ENCODE results near the gene TNS3.
A peak's percentile ranks its signal among the peaks of the same experiment; 100 is the strongest.

The TNS3 gene

GRCh38 chr7:47325337-47325736 is 256.6 kb downstream of the TNS3 start:
- WGBS = 88% methylated on average over 6 of the region's 6 CpGs
- H3K36me3 ChIP-seq (ENCODE audit: control insufficient read depth in 1 of 2, insufficient read depth in 2 of 2, low read depth in 1 of 2, low read length in 2 of 2) = peaks cover 4 to 32% of the 10 kb centered on the region in 2 experiments

GRCh38 chr7:47323904-47324303 is 258.0 kb downstream of the TNS3 start:
- Histone ChIP-seq H3K18ac (ENCODE audit: low read depth in 1 of 2, low read length in 2 of 2) (no peak overlapping the region), H4K91ac (ENCODE audit: low read length) (no peak overlapping the region), H2BK12ac (ENCODE audit: low read length in 2 of 2) (no peak overlapping the region), H3K36me3 (ENCODE audit: control insufficient read depth in 1 of 2, insufficient read depth in 2 of 2, low read depth in 1 of 2, low read length in 2 of 2) (peaks cover 4 to 31% of the 10 kb centered on the region in 2 experiments), H3K14ac (ENCODE audit: low read length in 2 of 2) (no peak overlapping the region), H3K79me1 (replicated peaks; ENCODE audit: low read length, poor library complexity, severe bottlenecking) (peaks cover 29% of the 10 kb centered on the region), H2AFZ (ENCODE audit: low read depth, low read length) (no peak overlapping the region), H3K27me3 (ENCODE audit: control insufficient read depth in 1 of 2, insufficient read depth in 1 of 2, low read length in 2 of 2) (no peaks in the 10 kb centered on the region), H2BK5ac (ENCODE audit: low read depth, low read length, poor library complexity, severe bottlenecking) (no peak overlapping the region), H3K4ac (ENCODE audit: low read depth in 1 of 2, low read length in 2 of 2) (no peak overlapping the region), H3K9me3 (ENCODE audit: control insufficient read depth, low read length) (peaks cover 8% of the 10 kb centered on the region), H3K23ac (ENCODE audit: low read length in 2 of 2) (no peak overlapping the region), H3K4me2 (ENCODE audit: low read length, poor library complexity, severe bottlenecking) (no peak overlapping the region), H3K4me1 (ENCODE audit: control insufficient read depth, insufficient read depth, low read depth, low read length) (peaks cover 27% of the 10 kb centered on the region), H3K27ac (ENCODE audit: low read length, poor library complexity, severe bottlenecking) (no peak overlapping the region), H4K8ac (ENCODE audit: low read length) (no peak overlapping the region), H2BK15ac (ENCODE audit: low read depth, poor library complexity, severe bottlenecking) (no peak overlapping the region), H3K9ac (ENCODE audit: low read length) (no peak overlapping the region), H2AK5ac (ENCODE audit: low read length, severe bottlenecking) (no peak overlapping the region), H2BK120ac (ENCODE audit: low read depth, low read length) (no peak overlapping the region), H3K4me3 (ENCODE audit: insufficient read depth in 1 of 2, low read depth in 1 of 2, low read length in 2 of 2) (no peak overlapping the region)
- 100% methylated on average over 3 of the region's 4 CpGs for WGBS
- no peak for DNase-seq

More at GRCh38 chr7:47325337-47325736, 256.6 kb downstream of the TNS3 start:
- Histone ChIP-seq H3K9ac (ENCODE audit: low read length) (no peak overlapping the region), H3K14ac (ENCODE audit: low read length in 2 of 2) (peak overlapping the region in 1 of 2 experiments; percentile 42), H3K4me3 (ENCODE audit: insufficient read depth in 1 of 2, low read depth in 1 of 2, low read length in 2 of 2) (no peak overlapping the region), H2AFZ (ENCODE audit: low read depth, low read length) (no peak overlapping the region), H4K8ac (ENCODE audit: low read length) (peak overlapping the region; percentile 19), H3K18ac (ENCODE audit: low read depth in 1 of 2, low read length in 2 of 2) (peak overlapping the region in 1 of 2 experiments; percentile 64), H3K27me3 (ENCODE audit: control insufficient read depth in 1 of 2, insufficient read depth in 1 of 2, low read length in 2 of 2) (peaks cover 0 to 3% of the 10 kb centered on the region in 2 experiments), H2BK15ac (ENCODE audit: low read depth, poor library complexity, severe bottlenecking) (no peak overlapping the region), H3K4ac (ENCODE audit: low read depth in 1 of 2, low read length in 2 of 2) (peak overlapping the region in 1 of 2 experiments; percentile 71), H3K4me1 (ENCODE audit: control insufficient read depth, insufficient read depth, low read depth, low read length) (peaks cover 34% of the 10 kb centered on the region), H2BK12ac (ENCODE audit: low read length in 2 of 2) (no peak overlapping the region), H3K23ac (ENCODE audit: low read length in 2 of 2) (peak overlapping the region in 1 of 2 experiments; percentile 87), H2AK5ac (ENCODE audit: low read length, severe bottlenecking) (no peak overlapping the region), H3K9me3 (ENCODE audit: control insufficient read depth, low read length) (peaks cover 6% of the 10 kb centered on the region), H2BK120ac (ENCODE audit: low read depth, low read length) (no peak overlapping the region), H4K91ac (ENCODE audit: low read length) (no peak overlapping the region), H3K4me2 (ENCODE audit: low read length, poor library complexity, severe bottlenecking) (no peak overlapping the region), H3K27ac (ENCODE audit: low read length, poor library complexity, severe bottlenecking) (no peak overlapping the region), H2BK5ac (ENCODE audit: low read depth, low read length, poor library complexity, severe bottlenecking) (no peak overlapping the region), H3K79me1 (replicated peaks; ENCODE audit: low read length, poor library complexity, severe bottlenecking) (peaks cover 31% of the 10 kb centered on the region)
- DNase-seq = no peak

- no peak overlapping the region for H3K23ac ChIP-seq (ENCODE audit: low read length in 2 of 2)
- peaks cover 8% of the 10 kb centered on the region for H3K9me3 ChIP-seq (ENCODE audit: control insufficient read depth, low read length)
- no peak overlapping the region for H2BK120ac ChIP-seq (ENCODE audit: low read depth, low read length)
- no peak overlapping the region for H3K4ac ChIP-seq (ENCODE audit: low read depth in 1 of 2, low read length in 2 of 2)
- H4K8ac ChIP-seq (ENCODE audit: low read length) = peak overlapping the region; percentile 10
- H3K36me3 ChIP-seq (ENCODE audit: control insufficient read depth in 1 of 2, insufficient read depth in 2 of 2, low read depth in 1 of 2, low read length in 2 of 2) = peaks cover 4 to 38% of the 10 kb centered on the region in 2 experiments
- H2AK5ac ChIP-seq (ENCODE audit: low read length, severe bottlenecking) = no peak overlapping the region
- peak overlapping the region; percentile 9 for H4K91ac ChIP-seq (ENCODE audit: low read length)
- no peak overlapping the region for H3K4me3 ChIP-seq (ENCODE audit: insufficient read depth in 1 of 2, low read depth in 1 of 2, low read length in 2 of 2)
- H2BK12ac ChIP-seq (ENCODE audit: low read length in 2 of 2) = no peak overlapping the region
- 98% methylated on average over 11 of the region's 11 CpGs for WGBS
- no peak overlapping the region for H3K9ac ChIP-seq (ENCODE audit: low read length)
- H3K4me2 ChIP-seq (ENCODE audit: low read length, poor library complexity, severe bottlenecking) = no peak overlapping the region
- no peaks in the 10 kb centered on the region for H3K27me3 ChIP-seq (ENCODE audit: control insufficient read depth in 1 of 2, insufficient read depth in 1 of 2, low read length in 2 of 2)
- no peak overlapping the region for H3K14ac ChIP-seq (ENCODE audit: low read length in 2 of 2)
- H3K4me1 ChIP-seq (ENCODE audit: control insufficient read depth, insufficient read depth, low read depth, low read length) = peaks cover 16% of the 10 kb centered on the region
- no peak for DNase-seq
- H2BK15ac ChIP-seq (ENCODE audit: low read depth, poor library complexity, severe bottlenecking) = no peak overlapping the region
- H2BK5ac ChIP-seq (ENCODE audit: low read depth, low read length, poor library complexity, severe bottlenecking) = no peak overlapping the region
- peaks cover 30% of the 10 kb centered on the region for H3K79me1 ChIP-seq (replicated peaks; ENCODE audit: low read length, poor library complexity, severe bottlenecking)
- H3K27ac ChIP-seq (ENCODE audit: low read length, poor library complexity, severe bottlenecking) = no peak overlapping the region
- H3K18ac ChIP-seq (ENCODE audit: low read depth in 1 of 2, low read length in 2 of 2) = no peak overlapping the region
- no peak overlapping the region for H2AFZ ChIP-seq (ENCODE audit: low read depth, low read length)
These were observed 259.2 kb downstream of the TNS3 start for GRCh38 chr7:47322731-47323130.

DNA sequence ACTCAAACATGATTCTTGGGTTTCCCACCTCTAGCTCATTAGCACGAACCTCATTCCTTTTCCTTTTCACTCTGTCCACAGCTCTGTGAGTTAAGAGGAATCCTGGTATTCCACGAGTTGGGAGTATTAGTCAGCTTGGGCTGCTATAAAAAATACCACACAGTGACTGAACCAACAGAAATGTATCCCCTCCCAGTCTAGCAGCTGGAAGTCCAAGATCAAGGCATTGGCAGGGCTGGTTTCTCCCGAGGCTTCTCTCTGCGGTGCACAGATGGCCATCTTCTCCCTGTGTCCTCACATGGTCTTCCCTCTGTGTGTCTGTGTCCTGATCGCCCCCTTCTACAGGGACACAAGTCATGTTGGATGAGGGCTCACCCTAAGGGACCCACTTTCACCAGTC is 261.6 kb downstream of the TNS3 start:
- Histone ChIP-seq H3K18ac (ENCODE audit: low read depth in 1 of 2, low read length in 2 of 2) (no peak overlapping the region), H3K9me3 (ENCODE audit: control insufficient read depth, low read length) (peaks cover 8% of the 10 kb centered on the region), H2AFZ (ENCODE audit: low read depth, low read length) (no peak overlapping the region), H2AK5ac (ENCODE audit: low read length, severe bottlenecking) (no peak overlapping the region), H2BK12ac (ENCODE audit: low read length in 2 of 2) (no peak overlapping the region), H3K27me3 (ENCODE audit: control insufficient read depth in 1 of 2, insufficient read depth in 1 of 2, low read length in 2 of 2) (no peaks in the 10 kb centered on the region), H3K4me1 (ENCODE audit: control insufficient read depth, insufficient read depth, low read depth, low read length) (peaks cover 4% of the 10 kb centered on the region), H2BK15ac (ENCODE audit: low read depth, poor library complexity, severe bottlenecking) (peak overlapping the region; percentile 2), H3K4me2 (ENCODE audit: low read length, poor library complexity, severe bottlenecking) (no peak overlapping the region), H3K79me1 (replicated peaks; ENCODE audit: low read length, poor library complexity, severe bottlenecking) (peaks cover 25% of the 10 kb centered on the region), H3K4ac (ENCODE audit: low read depth in 1 of 2, low read length in 2 of 2) (no peak overlapping the region), H2BK120ac (ENCODE audit: low read depth, low read length) (no peak overlapping the region), H3K36me3 (ENCODE audit: control insufficient read depth in 1 of 2, insufficient read depth in 2 of 2, low read depth in 1 of 2, low read length in 2 of 2) (peaks cover 4 to 38% of the 10 kb centered on the region in 2 experiments), H3K27ac (ENCODE audit: low read length, poor library complexity, severe bottlenecking) (no peak overlapping the region), H4K8ac (ENCODE audit: low read length) (peak overlapping the region; percentile 29), H3K14ac (ENCODE audit: low read length in 2 of 2) (no peak overlapping the region), H3K9ac (ENCODE audit: low read length) (no peak overlapping the region), H4K91ac (ENCODE audit: low read length) (no peak overlapping the region), H3K23ac (ENCODE audit: low read length in 2 of 2) (no peak overlapping the region), H2BK5ac (ENCODE audit: low read depth, low read length, poor library complexity, severe bottlenecking) (no peak overlapping the region), H3K4me3 (ENCODE audit: insufficient read depth in 1 of 2, low read depth in 1 of 2, low read length in 2 of 2) (no peak overlapping the region)
- WGBS = 77% methylated on average over 5 of the region's 5 CpGs
- peak; percentile 69 for DNase-seq

Data from mesenchymal stem cell (in vitro differentiated cells and primary cell).